GM10847 (cell line): ENCODE data around the gene RBM34.

Source experiments
- POLR2A ChIP-seq: IDR thresholded peaks from 2 replicates; pipeline ENCODE4 v1.6.1; 2011; ENCODE audit not compliant: insufficient read length; ENCODE audit errors: extremely low read depth

RBM34 gene

GRCh38 chr1:235087906-235088305, 73.1 kb downstream of the RBM34 start:
- TF ChIP-seq POLR2A: no peak
